Heart right ventricle (tissue), 16 donors: ENCODE data around the gene SCTR. TPM values are rescaled to one million over a fixed set of nuclear protein-coding genes. Genes with fewer than 3 reads are reported as not detected.

ENCODE experiments used
- ATAC-seq, 8 donors: fragments of 200-7000 bp; cut with Tn5 transposase; one replicate each; pipeline ENCODE4 v1.9.1; 2020; ENCODE audit warnings: mild to moderate bottlenecking in 8 of 8, moderate library complexity in 8 of 8, moderate number of reproducible peaks in 1 of 8
- DNase-seq, 2 donors: peaks; one replicate each; pipeline ENCODE4 v3.0.0-alpha.2; 2020
- H3K27ac ChIP-seq, 10 donors: fragments of 200-600 bp; sonication (generic) in 2 of 10; one replicate each; pipeline versions ENCODE4 v1.5.0 to v1.8.0; 2020 to 2022; ENCODE audit warnings: mild to moderate bottlenecking in 3 of 10
- H3K27me3 ChIP-seq, 7 donors: fragments of 200-600 bp; one replicate each; pipeline ENCODE4 v1.8.0; 2021 to 2022; ENCODE audit warnings: mild to moderate bottlenecking in 2 of 7
- H3K36me3 ChIP-seq, 9 donors: fragments of 200-600 bp; sonication (generic) in 1 of 9; one replicate each; pipeline versions ENCODE4 v1.5.0 to v1.8.0; 2020 to 2022; ENCODE audit warnings: mild to moderate bottlenecking in 2 of 9
- H3K4me1 ChIP-seq, 9 donors: fragments of 200-600 bp; sonication (generic) in 1 of 9; one replicate each; pipeline versions ENCODE4 v1.5.0 to v1.8.0; 2020 to 2022; ENCODE audit warnings: mild to moderate bottlenecking in 4 of 9
- H3K4me3 ChIP-seq, 10 donors: fragments of 200-600 bp; sonication (generic) in 2 of 10; one replicate each; pipeline versions ENCODE4 v1.5.0 to v1.8.0; 2020 to 2022; ENCODE audit warnings: mild to moderate bottlenecking in 7 of 10, moderate library complexity in 2 of 10
- H3K9me3 ChIP-seq, 11 donors: fragments of 200-600 bp in 10 of 11; sonication (generic) in 2 of 11; one replicate each; pipeline versions ENCODE4 v1.5.0 to v1.8.0; 2013 to 2022; ENCODE audit warnings: mild to moderate bottlenecking in 2 of 11, control low read depth in 1 of 11, moderate library complexity in 1 of 11
- whole genome bisulfite sequencing, 2 donors: extraction: QIAGEN DNeasy Blood & Tissue Kit; methylation state at CpG; one replicate each; pipeline ENCODE4 v1.1.7; 2013; ENCODE audit warnings: inconsistent platforms in 1 of 2; 5-methylcytosine and 5-hydroxymethylcytosine counted together
- intact Hi-C, 10 donors: fragments of 100-400 bp; cut with DNase I; formaldehyde crosslinking; loops; one replicate each; pipeline versions ENCODE4 v1.11.1 to v1.14.2; 2022
- polyA plus RNA-seq, 2 donors: library from polyadenylated mRNA; stranded (reverse); fragments of 200-250 nt; gene quantifications; one replicate each; pipeline ENCODE4 v1.2.3, GENCODE V29; 2013
- total RNA-seq, 10 donors: library from RNA; stranded (reverse); fragmentation: NEBNext Ultra II Directional in 3 of 10; extraction: Animal tissue kit (Norgen Biotek cat#: 25700) in 3 of 10; gene quantifications; one replicate each; pipeline versions ENCODE4 v1.2.1 to v1.2.4, GENCODE V29; 2021 to 2023
- TF ChIP-seq, protein P1 (sequence below), 9 donors: fragments of 200-600 bp; sonication (generic) in 2 of 9; IDR thresholded peaks; one replicate each; pipeline versions ENCODE4 v1.5.0 to v1.8.0; 2021 to 2022; ENCODE audit warnings: antibody characterized with exemption in 9 of 9, mild to moderate bottlenecking in 5 of 9, moderate library complexity in 1 of 9
- donor health status: Arrhythmogenic right ventricular cardiomyopathy.
- donor health status: ischemic (EF 13 %, LVEDD 7.1; RV severe dilation, severe dysfunction).
- donor health status: healthy with polysubstance abuse.
- donor health status: DM: no; HTN: yes; CAD: no.
- donor health status: DM: no; HTN: no; CAD: no.
- donor health status: ischemic (EF 25% LVEDD 6.9; RV normal size, moderate dysfunction).
- donor health status: ischemic (EF 25% LVEDD 5.7; RV mildly dilated, moderate dysfunction).
- donor health status: healthy.
- donor health status: DM: yes; HTN: yes; CAD: no.
- donor health status: Ischemic cardiomyopathy.
- donor health status: ischemic (EF 35%, LVEDD 5.7; RV mildly dilated, moderate dysfunction).
- donor health status: nonischemic (EF 11% LVEDD 7.7; RV severe dilation, severe dysfunction).
- donor health status: DM: yes; HTN: yes; CAD: no.
- donor health status: PGD.
- donor health status: ischemic (EF 29% LVEDD 5.4; RV normal size, mild dysfunction).
- donor health status: nonischemic (EF 23%, LVEDD 6.1; RV moderate dilation, normal function).

The SCTR gene
- total and polyA plus RNA-seq, 12 donors = 0.10 to 1.4 (median 0.57) TPM; not detected in 2

DNA sequence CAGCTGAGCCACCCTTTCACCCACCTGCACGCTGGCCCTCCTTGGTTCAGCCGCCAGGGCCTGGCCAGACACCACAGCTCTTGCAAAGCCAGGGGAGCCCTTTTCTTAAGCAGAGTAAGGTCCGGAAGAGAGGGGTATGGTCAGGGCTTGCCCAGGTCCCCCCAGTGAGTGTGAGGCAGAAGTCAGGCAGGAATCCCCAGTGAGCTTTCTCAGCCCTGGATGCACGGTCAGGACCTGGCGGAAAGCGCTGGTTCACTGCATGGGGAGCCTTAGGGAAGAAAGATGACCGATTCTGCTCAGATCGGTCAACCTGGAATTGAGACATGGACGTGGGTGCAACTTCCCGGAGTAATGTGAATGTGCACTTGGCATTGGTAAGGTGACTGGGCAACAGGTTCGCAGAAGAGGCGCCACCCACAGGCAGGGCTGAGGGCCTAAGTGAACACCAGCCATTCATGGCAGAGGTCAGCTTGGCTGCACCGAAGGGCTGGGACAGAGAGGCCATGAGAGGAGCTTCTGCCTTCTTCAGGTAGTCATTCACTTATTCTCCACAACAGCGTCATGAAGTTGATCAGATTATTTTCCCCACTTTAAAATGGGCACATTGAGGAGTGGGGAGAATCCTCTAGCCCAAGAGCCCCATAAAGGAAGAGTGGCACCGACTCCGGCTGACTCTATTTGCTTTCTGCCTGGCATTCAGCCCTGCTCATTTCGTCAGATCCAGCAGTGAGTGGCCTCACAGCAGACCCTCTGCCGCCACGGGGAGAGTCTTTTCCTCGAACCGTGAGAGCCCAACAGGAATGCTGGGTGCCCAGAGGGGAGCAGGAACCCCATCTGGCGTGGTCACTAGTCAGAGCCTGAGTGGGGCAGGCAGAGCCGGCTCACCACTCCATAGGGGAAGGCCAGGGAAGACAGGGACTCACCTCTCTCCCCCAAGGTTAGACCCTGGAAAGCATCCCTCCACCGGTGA, 35.8 kb downstream of the SCTR start:
- 64 to 82% methylated on average over 24 of the region's 24 CpGs for WGBS, 2 donors
- H3K4me1 ChIP-seq = peaks cover 7 to 89% (median 53%) of the 10 kb centered on the region in 9 donors
- ATAC-seq = no peak
- TF ChIP-seq, protein P1, sequence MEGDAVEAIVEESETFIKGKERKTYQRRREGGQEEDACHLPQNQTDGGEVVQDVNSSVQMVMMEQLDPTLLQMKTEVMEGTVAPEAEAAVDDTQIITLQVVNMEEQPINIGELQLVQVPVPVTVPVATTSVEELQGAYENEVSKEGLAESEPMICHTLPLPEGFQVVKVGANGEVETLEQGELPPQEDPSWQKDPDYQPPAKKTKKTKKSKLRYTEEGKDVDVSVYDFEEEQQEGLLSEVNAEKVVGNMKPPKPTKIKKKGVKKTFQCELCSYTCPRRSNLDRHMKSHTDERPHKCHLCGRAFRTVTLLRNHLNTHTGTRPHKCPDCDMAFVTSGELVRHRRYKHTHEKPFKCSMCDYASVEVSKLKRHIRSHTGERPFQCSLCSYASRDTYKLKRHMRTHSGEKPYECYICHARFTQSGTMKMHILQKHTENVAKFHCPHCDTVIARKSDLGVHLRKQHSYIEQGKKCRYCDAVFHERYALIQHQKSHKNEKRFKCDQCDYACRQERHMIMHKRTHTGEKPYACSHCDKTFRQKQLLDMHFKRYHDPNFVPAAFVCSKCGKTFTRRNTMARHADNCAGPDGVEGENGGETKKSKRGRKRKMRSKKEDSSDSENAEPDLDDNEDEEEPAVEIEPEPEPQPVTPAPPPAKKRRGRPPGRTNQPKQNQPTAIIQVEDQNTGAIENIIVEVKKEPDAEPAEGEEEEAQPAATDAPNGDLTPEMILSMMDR (IDR thresholded peaks at IDR 0.05) = no peak
- H3K9me3 ChIP-seq = no peaks in the 10 kb centered on the region
- intact Hi-C loops = loop anchor here in 1 of 10 donors (10.0 kb wide), 1 partner anchor 174 kb away; no protein-coding TSS in a partner anchor
- no peaks in the 10 kb centered on the region for H3K36me3 ChIP-seq
- DNase-seq = no peak
- H3K4me3 ChIP-seq = no peak overlapping the region
- peaks cover 0 to 3% (median 0%) of the 10 kb centered on the region in 7 donors for H3K27me3 ChIP-seq
- peak overlapping the region in 8 of 10 donors; percentile 12 to 89 (median 82) for H3K27ac ChIP-seq

DNA sequence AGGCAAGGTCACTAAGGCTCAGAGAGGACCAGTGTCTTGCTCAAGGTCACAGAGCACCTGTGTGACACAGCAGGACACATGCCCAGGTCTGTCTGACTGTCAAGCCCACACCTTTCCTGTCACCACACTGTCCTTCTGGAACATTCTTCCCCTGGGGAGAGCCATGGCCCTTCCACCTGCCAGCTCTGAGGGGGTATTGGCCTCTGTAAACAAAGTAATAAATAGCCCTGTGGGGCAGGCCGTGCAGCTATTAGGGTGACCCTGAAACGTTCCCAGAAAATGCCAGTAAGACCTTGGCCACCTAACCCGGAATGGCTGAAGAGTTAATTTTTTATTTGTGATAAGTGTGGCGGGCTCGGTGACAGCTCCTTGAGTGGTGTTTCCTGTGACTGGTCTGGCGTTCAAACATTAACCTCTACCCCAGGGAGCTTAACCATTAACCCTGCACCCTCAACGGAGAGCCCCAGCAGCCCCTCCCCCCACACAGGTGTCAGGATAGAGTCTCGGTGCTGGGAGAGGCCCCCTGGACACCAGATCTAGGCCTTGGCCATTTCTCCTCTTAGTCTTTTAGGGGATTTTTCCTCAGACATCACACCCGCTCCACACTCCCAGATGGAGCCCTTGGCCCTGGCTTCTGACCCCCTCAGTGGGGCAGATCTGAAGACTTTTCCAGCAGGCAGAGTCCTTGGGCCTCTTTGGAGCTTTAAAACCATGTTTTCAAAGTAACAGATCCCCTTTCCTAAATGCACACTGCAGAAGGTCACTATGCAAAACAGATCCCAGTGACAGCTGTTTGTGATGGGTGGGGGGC, 36.6 kb downstream of the SCTR start:
- Histone ChIP-seq H3K4me3 (no peak overlapping the region), H3K36me3 (no peaks in the 10 kb centered on the region), H3K27ac (peak overlapping the region; percentile 42 to 89 (median 74)), H3K4me1 (peaks cover 7 to 98% (median 59%) of the 10 kb centered on the region in 9 donors), H3K9me3 (no peaks in the 10 kb centered on the region), H3K27me3 (peaks cover 0 to 3% (median 0%) of the 10 kb centered on the region in 7 donors)
- intact Hi-C loops = loop anchor here in 1 of 10 donors (10.0 kb wide), 1 partner anchor 173 kb away; no protein-coding TSS in a partner anchor
- TF ChIP-seq, protein P1 (IDR thresholded peaks at IDR 0.05) = no peak
- DNase-seq (no peak), ATAC-seq (peak in 1 of 8 donors; percentile 19)
- WGBS, 2 donors = 24 to 36% methylated on average over 9 of the region's 9 CpGs

DNA sequence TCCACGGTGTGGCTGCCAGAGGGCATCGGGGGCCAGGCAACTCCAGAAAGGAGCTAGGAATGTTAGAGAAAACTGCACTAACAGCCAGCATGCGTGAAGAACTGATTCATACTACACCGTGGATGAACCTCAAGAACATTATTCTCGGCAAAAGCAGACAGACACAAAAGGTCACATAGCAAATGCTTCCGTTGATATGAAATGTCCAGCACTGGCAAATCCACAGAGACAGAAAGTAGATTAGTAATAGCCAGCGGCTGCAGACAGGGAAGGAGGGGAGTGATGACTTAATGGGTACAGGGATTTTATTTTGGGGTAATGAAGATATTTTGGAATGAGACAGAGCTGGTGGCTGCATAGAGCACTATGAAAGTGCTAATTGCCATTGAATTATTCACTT, 37.4 kb downstream of the SCTR start:
- peaks cover 7 to 98% (median 61%) of the 10 kb centered on the region in 9 donors for H3K4me1 ChIP-seq
- H3K4me3 ChIP-seq = no peak overlapping the region
- H3K9me3 ChIP-seq = no peaks in the 10 kb centered on the region
- DNase-seq (no peak), ATAC-seq (peak in 1 of 8 donors; percentile 13)
- peak overlapping the region; percentile 42 to 89 (median 74) for H3K27ac ChIP-seq
- H3K36me3 ChIP-seq = no peaks in the 10 kb centered on the region
- TF ChIP-seq, protein P1 (IDR thresholded peaks at IDR 0.05) = no peak
- peaks cover 0 to 3% (median 0%) of the 10 kb centered on the region in 7 donors for H3K27me3 ChIP-seq
- intact Hi-C loops = loop anchor here in 1 of 10 donors (10.0 kb wide), 1 partner anchor 172 kb away; no protein-coding TSS in a partner anchor
- 23 to 37% methylated on average over 7 of the region's 7 CpGs for WGBS, 2 donors
